ENCODE results near the gene RHOC.

Gene RHOC

GRCh38 chr1:112719706-112720105, 12.8 kb upstream of the RHOC start:
- H3K4me3 ChIP-seq (ENCODE audit: low read depth, low read length) = no peak overlapping the region

GRCh38 chr1:112718691-112719418, 11.9 kb upstream of the RHOC start:
- no peak for DNase-seq (ENCODE audit: low read depth)
- peak overlapping the region; percentile 26 for H3K4me3 ChIP-seq (ENCODE audit: low read depth, low read length)

More at GRCh38 chr1:112719706-112720105, 12.8 kb upstream of the RHOC start:
- no peak for DNase-seq (ENCODE audit: low read depth)

- H3K4me3 ChIP-seq (ENCODE audit: low read depth, low read length) = no peak overlapping the region
- no peak for DNase-seq (ENCODE audit: low read depth)
Observed at GRCh38 chr1:112717263-112717873, 10.4 kb upstream of the RHOC start.

GRCh38 chr1:112716133-112716720, 9.3 kb upstream of the RHOC start:
- DNase-seq (ENCODE audit: low read depth) = peak; percentile 62
- H3K4me3 ChIP-seq (ENCODE audit: low read depth, low read length) = peak overlapping the region; percentile 71

GRCh38 chr1:112715264-112716053, 8.5 kb upstream of the RHOC start, which contains the start of gene PPM1J:
PPM1J (minus strand) TSS chr1:112715332; CDS start chr1:112715301, 31 bp downstream.
- DNase-seq (ENCODE audit: low read depth) = peak; percentile 70
- H3K4me3 ChIP-seq (ENCODE audit: low read depth, low read length) = peak within 1 kb of the TSS; percentile 71

GRCh38 chr1:112714313-112715263, 7.7 kb upstream of the RHOC start:
- no peak for DNase-seq (ENCODE audit: low read depth)
- peak overlapping the region; percentile 71 for H3K4me3 ChIP-seq (ENCODE audit: low read depth, low read length)

- peak overlapping the region; percentile 71 for H3K4me3 ChIP-seq (ENCODE audit: low read depth, low read length)
- no peak for DNase-seq (ENCODE audit: low read depth)
Observed at GRCh38 chr1:112713466-112714312, 6.8 kb upstream of the RHOC start.

GRCh38 chr1:112712701-112713128, 5.8 kb upstream of the RHOC start:
- no peak overlapping the region for H3K4me3 ChIP-seq (ENCODE audit: low read depth, low read length)
- no peak for DNase-seq (ENCODE audit: low read depth)

GRCh38 chr1:112712191-112712590, 5.3 kb upstream of the RHOC start:
- H3K4me3 ChIP-seq (ENCODE audit: low read depth, low read length) = no peak overlapping the region
- DNase-seq (ENCODE audit: low read depth) = no peak

- DNase-seq (ENCODE audit: low read depth) = no peak
- H3K4me3 ChIP-seq (ENCODE audit: low read depth, low read length) = no peak overlapping the region
Observed at GRCh38 chr1:112711670-112712069, 4.7 kb upstream of the RHOC start.

- DNase-seq (ENCODE audit: low read depth) = no peak
- no peak overlapping the region for H3K4me3 ChIP-seq (ENCODE audit: low read depth, low read length)
Observed at GRCh38 chr1:112711041-112711440, 4.1 kb upstream of the RHOC start.

GRCh38 chr1:112710586-112710985, 3.7 kb upstream of the RHOC start:
- DNase-seq (ENCODE audit: low read depth) = no peak
- no peak overlapping the region for H3K4me3 ChIP-seq (ENCODE audit: low read depth, low read length)

GRCh38 chr1:112710159-112710558, 3.2 kb upstream of the RHOC start:
- no peak for DNase-seq (ENCODE audit: low read depth)
- H3K4me3 ChIP-seq (ENCODE audit: low read depth, low read length) = no peak overlapping the region

GRCh38 chr1:112708489-112708888, 1.6 kb upstream of the RHOC start:
- H3K4me3 ChIP-seq (ENCODE audit: low read depth, low read length) = no peak overlapping the region
- no peak for DNase-seq (ENCODE audit: low read depth)

- H3K4me3 ChIP-seq (ENCODE audit: low read depth, low read length) = no peak overlapping the region
- no peak for DNase-seq (ENCODE audit: low read depth)
Observed at GRCh38 chr1:112708002-112708448, 1.1 kb upstream of the RHOC start.

- DNase-seq (ENCODE audit: low read depth) = no peak
- peak overlapping the region; percentile 92 for H3K4me3 ChIP-seq (ENCODE audit: low read depth, low read length)
Observed at GRCh38 chr1:112707221-112708001, 484 bp upstream of the RHOC start.

- peak; percentile 96 for DNase-seq (ENCODE audit: low read depth)
Observed at GRCh38 chr1:112704934-112705627, 1.8 kb downstream of the RHOC start.

More at GRCh38 chr1:112704934-112705627, 1.8 kb downstream of the RHOC start:
- H3K4me3 ChIP-seq (ENCODE audit: low read depth, low read length) = peak overlapping the region; percentile 92
